GM21526 (cell line): Measurements from ENCODE around the gene SGF29.
"Not testable (repeated sequence)": the region's sequence is repeated elsewhere in the genome, so short reads cannot be mapped to it uniquely, and the experiment has no call there.

Experiments used
- ATAC-seq: cut with Tn5 transposase; IDR thresholded peaks from one replicate; pipeline ENCODE4 v1.9.1; 2021; ENCODE audit warnings: moderate library complexity; ENCODE audit not compliant: unreplicated experiment, low FRiP score

Gene SGF29

GRCh38 chr16:28609631-28610594 is 56.2 kb downstream of the SGF29 start, which contains the start of gene SULT1A1:
TSS of gene SULT1A1 (minus strand) at chr16:28610044. CDS start at chr16:28608855, 1,189 bp downstream.
- no peak for ATAC-seq

- ATAC-seq = no peak
Observed at GRCh38 chr16:28610595-28611191, 57.0 kb downstream of the SGF29 start.

- not testable (repeated sequence) for ATAC-seq
Observed at GRCh38 chr16:28612359-28613280, 58.9 kb downstream of the SGF29 start.

GRCh38 chr16:28613912-28614311 is 60.2 kb downstream of the SGF29 start:
- not testable (repeated sequence) for ATAC-seq

GRCh38 chr16:28614561-28614960 is 60.8 kb downstream of the SGF29 start:
- not testable (repeated sequence) for ATAC-seq

GRCh38 chr16:28615486-28616223 is 61.9 kb downstream of the SGF29 start:
- not testable (repeated sequence) for ATAC-seq

- not testable (repeated sequence) for ATAC-seq
Observed at GRCh38 chr16:28616224-28616577, 62.5 kb downstream of the SGF29 start.

- ATAC-seq = no peak
Observed at GRCh38 chr16:28616636-28617035, 62.9 kb downstream of the SGF29 start.

GRCh38 chr16:28617874-28618273 is 64.2 kb downstream of the SGF29 start:
- no peak for ATAC-seq

GRCh38 chr16:28620316-28620715 is 66.6 kb downstream of the SGF29 start:
- not testable (repeated sequence) for ATAC-seq

- no peak for ATAC-seq
Observed at GRCh38 chr16:28621481-28622155, 67.9 kb downstream of the SGF29 start.

GRCh38 chr16:28622532-28623171 is 68.9 kb downstream of the SGF29 start:
- ATAC-seq = not testable (repeated sequence)

GRCh38 chr16:28623172-28623711 is 69.5 kb downstream of the SGF29 start:
- ATAC-seq = no peak

- ATAC-seq = not testable (repeated sequence)
Observed at GRCh38 chr16:28630905-28631304, 77.2 kb downstream of the SGF29 start.

- ATAC-seq = not testable (repeated sequence)
Observed at GRCh38 chr16:28636093-28636823, 82.5 kb downstream of the SGF29 start.

GRCh38 chr16:28637765-28638164 is 84.0 kb downstream of the SGF29 start, which contains the start of gene NPIPB8:
TSS of gene NPIPB8 (plus strand) at chr16:28638065. CDS start at chr16:28638361, 296 bp downstream.
- ATAC-seq = not testable (repeated sequence)

- not testable (repeated sequence) for ATAC-seq
Observed at GRCh38 chr16:28638359-28638758, 84.6 kb downstream of the SGF29 start.

GRCh38 chr16:28639959-28640358 is 86.2 kb downstream of the SGF29 start:
- ATAC-seq = not testable (repeated sequence)
